H1 (cell line): ENCODE measurements around the gene CRIP1. TPM values are rescaled to one million over a fixed set of nuclear protein-coding genes. Genes with fewer than 3 reads are reported as not detected.

Experiments
- BRCA1 ChIP-seq: IDR thresholded peaks from 2 replicates; pipeline ENCODE4 v1.6.1; 2012; ENCODE audit warnings: low read depth, low read length, improper control_type of control experiment
- EGR1 ChIP-seq: IDR thresholded peaks from 2 replicates; pipeline ENCODE4 v1.6.1; 2011; ENCODE audit warnings: low read depth, low read length, borderline replicate concordance
- EP300 ChIP-seq, 2 experiments: IDR thresholded peaks; 1 replicate in 1 of 2; 2 replicates in 1 of 2; pipeline ENCODE4 v1.6.1; 2011 to 2012; ENCODE audit warnings: low read depth in 2 of 2, low read length in 2 of 2, mild to moderate bottlenecking in 2 of 2, borderline replicate concordance in 1 of 2, inconsistent platforms in 1 of 2, moderate library complexity in 1 of 2
- FOSL1 ChIP-seq: IDR thresholded peaks from 2 replicates; pipeline ENCODE4 v1.6.1; 2011; ENCODE audit warnings: mild to moderate bottlenecking, low read depth, low read length, moderate library complexity; ENCODE audit not compliant: insufficient read depth
- GABPA ChIP-seq: IDR thresholded peaks from 2 replicates; pipeline ENCODE4 v1.6.1; 2011; ENCODE audit warnings: mild to moderate bottlenecking, low read length, moderate library complexity, borderline replicate concordance; ENCODE audit not compliant: insufficient read depth
- HDAC6 ChIP-seq: IDR thresholded peaks from one replicate; pipeline ENCODE4 v1.7.1; 2012; ENCODE audit warnings: low read depth, mild to moderate bottlenecking, inconsistent platforms, low read length, moderate library complexity
- KDM5A ChIP-seq: fragments of 200-600 bp; IDR thresholded peaks from 2 replicates; pipeline ENCODE4 v1.7.1; 2012; ENCODE audit warnings: mild to moderate bottlenecking, low read length, inconsistent platforms, mixed read lengths
- RNF2 ChIP-seq: fragments of 200-900, 300-1000 bp; sonication (generic); IDR thresholded peaks from 2 replicates; pipeline ENCODE4 v1.7.1; 2016; ENCODE audit warnings: borderline replicate concordance, low read depth, mild to moderate bottlenecking, antibody characterized with exemption, low read length; ENCODE audit not compliant: poor library complexity, severe bottlenecking; ENCODE audit errors: missing control alignments
- polyA plus RNA-seq, 7 experiments: library from polyadenylated mRNA; depleted of rRNA in 3 of 7; stranded (reverse) in 5 of 7; unstranded in 2 of 7; fragments of >200 nt in 5 of 7; fragments of 200-250 nt in 2 of 7; gene quantifications; 1 replicate in 5 of 7; 2 replicates in 1 of 7; 4 replicates in 1 of 7; pipeline versions ENCODE4 v1.2.1 to v1.2.3, GENCODE V29; 2011 to 2013; ENCODE audit warnings: missing spikeins in 2 of 7, mixed read lengths in 2 of 7
- total RNA-seq: library from RNA; stranded (reverse); fragmentation: NEBNext Ultra II Directional; extraction: Animal tissue kit (Norgen Biotek cat#: 25700); gene quantifications from 2 replicates; pipeline ENCODE4 v1.2.1, GENCODE V29; 2021
- TF ChIP-seq, protein P1 (sequence below): fragments of 300-600 bp; sonication (generic); IDR thresholded peaks from 2 replicates; pipeline ENCODE4 v1.7.1; 2012; ENCODE audit warnings: low read length, moderate library complexity, mild to moderate bottlenecking, inconsistent platforms; ENCODE audit not compliant: insufficient replicate concordance

Gene CRIP1
- total and polyA plus RNA-seq, 2 of the 8 experiments (the other 6 are each of a cell fraction or from before 2014, with no cell fraction given), result 1.2 to 2.2 TPM

DNA sequence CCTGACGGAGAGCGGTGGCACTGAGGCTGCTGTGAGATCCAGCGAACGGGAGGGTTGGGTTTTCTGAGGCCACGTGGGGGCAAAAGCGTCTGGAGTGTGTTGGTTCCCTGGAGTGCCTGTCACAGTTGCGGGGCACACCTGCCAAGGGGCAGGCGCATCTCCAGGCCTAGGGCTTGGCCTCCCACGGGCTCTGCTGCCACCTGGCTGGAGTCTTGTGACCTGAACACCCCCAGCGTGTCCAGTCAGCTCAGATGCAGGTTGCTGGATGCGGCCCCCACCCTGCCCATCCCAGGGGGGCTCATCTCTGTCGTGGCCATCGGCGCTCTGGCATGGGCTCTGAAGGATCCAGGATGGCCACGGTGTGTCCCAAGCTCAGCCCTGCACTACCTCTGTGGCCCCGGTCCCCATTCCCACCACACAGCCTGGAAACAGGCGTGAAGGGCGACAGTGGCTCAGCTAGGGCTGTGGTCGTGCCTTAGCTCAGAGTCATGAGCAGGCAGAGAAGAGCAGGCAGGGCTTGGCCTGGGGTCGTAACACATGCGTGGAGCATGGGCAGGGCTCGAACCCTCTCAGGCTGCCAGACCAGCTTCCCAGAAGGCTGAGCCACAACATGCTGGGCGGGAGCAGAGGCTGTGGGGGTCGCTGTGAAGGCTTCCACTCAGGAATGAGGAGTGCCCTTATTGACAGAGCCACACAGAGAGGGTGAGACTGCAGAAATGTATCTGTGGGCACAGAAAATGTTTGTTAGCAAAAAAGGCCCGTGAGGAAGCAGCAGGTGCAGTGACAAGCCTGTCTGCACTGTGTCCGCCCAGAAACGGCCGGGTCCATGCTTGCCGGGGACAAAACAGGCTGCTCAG lies 35.6 kb upstream of the CRIP1 start (continued):
- no peak for TF ChIP-seq GABPA
- TF ChIP-seq, protein P1, sequence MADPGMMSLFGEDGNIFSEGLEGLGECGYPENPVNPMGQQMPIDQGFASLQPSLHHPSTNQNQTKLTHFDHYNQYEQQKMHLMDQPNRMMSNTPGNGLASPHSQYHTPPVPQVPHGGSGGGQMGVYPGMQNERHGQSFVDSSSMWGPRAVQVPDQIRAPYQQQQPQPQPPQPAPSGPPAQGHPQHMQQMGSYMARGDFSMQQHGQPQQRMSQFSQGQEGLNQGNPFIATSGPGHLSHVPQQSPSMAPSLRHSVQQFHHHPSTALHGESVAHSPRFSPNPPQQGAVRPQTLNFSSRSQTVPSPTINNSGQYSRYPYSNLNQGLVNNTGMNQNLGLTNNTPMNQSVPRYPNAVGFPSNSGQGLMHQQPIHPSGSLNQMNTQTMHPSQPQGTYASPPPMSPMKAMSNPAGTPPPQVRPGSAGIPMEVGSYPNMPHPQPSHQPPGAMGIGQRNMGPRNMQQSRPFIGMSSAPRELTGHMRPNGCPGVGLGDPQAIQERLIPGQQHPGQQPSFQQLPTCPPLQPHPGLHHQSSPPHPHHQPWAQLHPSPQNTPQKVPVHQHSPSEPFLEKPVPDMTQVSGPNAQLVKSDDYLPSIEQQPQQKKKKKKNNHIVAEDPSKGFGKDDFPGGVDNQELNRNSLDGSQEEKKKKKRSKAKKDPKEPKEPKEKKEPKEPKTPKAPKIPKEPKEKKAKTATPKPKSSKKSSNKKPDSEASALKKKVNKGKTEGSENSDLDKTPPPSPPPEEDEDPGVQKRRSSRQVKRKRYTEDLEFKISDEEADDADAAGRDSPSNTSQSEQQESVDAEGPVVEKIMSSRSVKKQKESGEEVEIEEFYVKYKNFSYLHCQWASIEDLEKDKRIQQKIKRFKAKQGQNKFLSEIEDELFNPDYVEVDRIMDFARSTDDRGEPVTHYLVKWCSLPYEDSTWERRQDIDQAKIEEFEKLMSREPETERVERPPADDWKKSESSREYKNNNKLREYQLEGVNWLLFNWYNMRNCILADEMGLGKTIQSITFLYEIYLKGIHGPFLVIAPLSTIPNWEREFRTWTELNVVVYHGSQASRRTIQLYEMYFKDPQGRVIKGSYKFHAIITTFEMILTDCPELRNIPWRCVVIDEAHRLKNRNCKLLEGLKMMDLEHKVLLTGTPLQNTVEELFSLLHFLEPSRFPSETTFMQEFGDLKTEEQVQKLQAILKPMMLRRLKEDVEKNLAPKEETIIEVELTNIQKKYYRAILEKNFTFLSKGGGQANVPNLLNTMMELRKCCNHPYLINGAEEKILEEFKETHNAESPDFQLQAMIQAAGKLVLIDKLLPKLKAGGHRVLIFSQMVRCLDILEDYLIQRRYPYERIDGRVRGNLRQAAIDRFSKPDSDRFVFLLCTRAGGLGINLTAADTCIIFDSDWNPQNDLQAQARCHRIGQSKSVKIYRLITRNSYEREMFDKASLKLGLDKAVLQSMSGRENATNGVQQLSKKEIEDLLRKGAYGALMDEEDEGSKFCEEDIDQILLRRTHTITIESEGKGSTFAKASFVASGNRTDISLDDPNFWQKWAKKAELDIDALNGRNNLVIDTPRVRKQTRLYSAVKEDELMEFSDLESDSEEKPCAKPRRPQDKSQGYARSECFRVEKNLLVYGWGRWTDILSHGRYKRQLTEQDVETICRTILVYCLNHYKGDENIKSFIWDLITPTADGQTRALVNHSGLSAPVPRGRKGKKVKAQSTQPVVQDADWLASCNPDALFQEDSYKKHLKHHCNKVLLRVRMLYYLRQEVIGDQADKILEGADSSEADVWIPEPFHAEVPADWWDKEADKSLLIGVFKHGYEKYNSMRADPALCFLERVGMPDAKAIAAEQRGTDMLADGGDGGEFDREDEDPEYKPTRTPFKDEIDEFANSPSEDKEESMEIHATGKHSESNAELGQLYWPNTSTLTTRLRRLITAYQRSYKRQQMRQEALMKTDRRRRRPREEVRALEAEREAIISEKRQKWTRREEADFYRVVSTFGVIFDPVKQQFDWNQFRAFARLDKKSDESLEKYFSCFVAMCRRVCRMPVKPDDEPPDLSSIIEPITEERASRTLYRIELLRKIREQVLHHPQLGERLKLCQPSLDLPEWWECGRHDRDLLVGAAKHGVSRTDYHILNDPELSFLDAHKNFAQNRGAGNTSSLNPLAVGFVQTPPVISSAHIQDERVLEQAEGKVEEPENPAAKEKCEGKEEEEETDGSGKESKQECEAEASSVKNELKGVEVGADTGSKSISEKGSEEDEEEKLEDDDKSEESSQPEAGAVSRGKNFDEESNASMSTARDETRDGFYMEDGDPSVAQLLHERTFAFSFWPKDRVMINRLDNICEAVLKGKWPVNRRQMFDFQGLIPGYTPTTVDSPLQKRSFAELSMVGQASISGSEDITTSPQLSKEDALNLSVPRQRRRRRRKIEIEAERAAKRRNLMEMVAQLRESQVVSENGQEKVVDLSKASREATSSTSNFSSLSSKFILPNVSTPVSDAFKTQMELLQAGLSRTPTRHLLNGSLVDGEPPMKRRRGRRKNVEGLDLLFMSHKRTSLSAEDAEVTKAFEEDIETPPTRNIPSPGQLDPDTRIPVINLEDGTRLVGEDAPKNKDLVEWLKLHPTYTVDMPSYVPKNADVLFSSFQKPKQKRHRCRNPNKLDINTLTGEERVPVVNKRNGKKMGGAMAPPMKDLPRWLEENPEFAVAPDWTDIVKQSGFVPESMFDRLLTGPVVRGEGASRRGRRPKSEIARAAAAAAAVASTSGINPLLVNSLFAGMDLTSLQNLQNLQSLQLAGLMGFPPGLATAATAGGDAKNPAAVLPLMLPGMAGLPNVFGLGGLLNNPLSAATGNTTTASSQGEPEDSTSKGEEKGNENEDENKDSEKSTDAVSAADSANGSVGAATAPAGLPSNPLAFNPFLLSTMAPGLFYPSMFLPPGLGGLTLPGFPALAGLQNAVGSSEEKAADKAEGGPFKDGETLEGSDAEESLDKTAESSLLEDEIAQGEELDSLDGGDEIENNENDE, result no peak
- no peak for TF ChIP-seq BRCA1
- TF ChIP-seq HDAC6, result no peak
- TF ChIP-seq EGR1, result no peak
- TF ChIP-seq EP300 (IDR thresholded peaks at IDR 0.05; ENCODE audit: borderline replicate concordance in 1 of 2, low read depth in 2 of 2, low read length in 2 of 2), result no peak
- TF ChIP-seq FOSL1, result no peak
- no peak for TF ChIP-seq RNF2
- TF ChIP-seq KDM5A, result no peak
